ENCODE measurements around the gene SMYD1. TPM values are rescaled to one million over a fixed set of nuclear protein-coding genes. Genes with fewer than 3 reads are reported as not detected.

Gene SMYD1
- total RNA-seq, 2 experiments from 2014 or later = not detected

DNA sequence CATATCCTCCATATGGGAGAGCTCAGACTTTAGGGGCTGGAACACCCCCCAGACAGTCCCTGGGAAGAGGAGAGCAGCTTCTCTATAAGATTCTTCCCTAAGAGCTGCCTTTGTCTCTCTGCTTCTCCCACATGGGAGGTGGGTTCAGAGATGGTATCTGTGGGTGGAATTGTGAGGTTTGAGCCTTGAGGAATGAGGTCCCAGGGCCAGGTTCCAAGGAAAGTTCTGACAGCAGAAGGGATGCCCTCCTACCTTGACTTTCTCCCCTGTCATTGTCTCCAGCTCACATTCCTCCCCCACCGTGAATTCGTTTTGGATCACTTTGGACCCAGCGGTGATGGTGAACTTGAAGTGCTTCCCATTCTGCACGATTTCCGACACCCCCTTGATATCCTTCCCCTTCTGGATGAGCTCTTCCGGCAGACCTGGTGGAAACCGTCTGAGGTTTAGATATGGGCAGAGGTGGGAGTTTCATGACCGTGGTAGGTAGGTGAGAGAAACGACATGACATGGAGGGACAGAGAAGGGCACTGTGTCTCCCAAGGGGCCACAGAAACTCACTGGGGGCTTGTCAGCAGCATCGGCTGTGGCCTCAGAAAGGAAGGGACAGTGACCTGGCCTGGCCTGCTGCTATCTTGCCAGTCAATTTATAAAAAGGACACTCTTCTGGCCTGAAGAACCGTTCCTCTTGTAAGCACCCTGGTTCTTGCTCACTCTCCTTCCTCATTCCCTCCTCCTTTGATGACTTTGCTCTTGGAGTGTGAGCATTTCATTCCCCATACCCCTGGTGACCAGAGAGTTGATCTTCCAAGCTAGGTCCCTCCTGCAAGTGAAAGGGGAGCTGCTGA, 58.5 kb downstream of the SMYD1 start:
- intact Hi-C loops (cut with DNase I, micrococcal nuclease) = no loop called here
- CTCF ChIA-PET = no interaction called here
- POLR2A ChIA-PET = no interaction called here
- no peaks in the 10 kb centered on the region for H3K9me3 Mint-ChIP-seq
- no peak overlapping the region for H3K27ac ChIP-seq (ENCODE audit: low read depth in 1 of 2, low read length in 2 of 2)
- H3K9me3 ChIP-seq (ENCODE audit: control insufficient read depth in 1 of 2, insufficient read depth in 1 of 2, low read length in 2 of 2) = no peaks in the 10 kb centered on the region
- H3K4me1 ChIP-seq (ENCODE audit: insufficient read depth, low read length) = no peaks in the 10 kb centered on the region
- H3K27ac Mint-ChIP-seq = no peak overlapping the region
- no peaks in the 10 kb centered on the region for H3K27me3 ChIP-seq (ENCODE audit: control insufficient read depth in 1 of 2, insufficient read depth in 2 of 2, low read length in 2 of 2)
- H3K4me1 Mint-ChIP-seq (ENCODE audit: low read depth) = no peaks in the 10 kb centered on the region
- no peak overlapping the region for H3K4me3 ChIP-seq (ENCODE audit: low read length)
- H3K27me3 Mint-ChIP-seq = peaks cover 15% of the 10 kb centered on the region
- DNase-seq (no peak), ATAC-seq (ENCODE audit: poor library complexity) (no peak)
- TF ChIP-seq, protein P1, sequence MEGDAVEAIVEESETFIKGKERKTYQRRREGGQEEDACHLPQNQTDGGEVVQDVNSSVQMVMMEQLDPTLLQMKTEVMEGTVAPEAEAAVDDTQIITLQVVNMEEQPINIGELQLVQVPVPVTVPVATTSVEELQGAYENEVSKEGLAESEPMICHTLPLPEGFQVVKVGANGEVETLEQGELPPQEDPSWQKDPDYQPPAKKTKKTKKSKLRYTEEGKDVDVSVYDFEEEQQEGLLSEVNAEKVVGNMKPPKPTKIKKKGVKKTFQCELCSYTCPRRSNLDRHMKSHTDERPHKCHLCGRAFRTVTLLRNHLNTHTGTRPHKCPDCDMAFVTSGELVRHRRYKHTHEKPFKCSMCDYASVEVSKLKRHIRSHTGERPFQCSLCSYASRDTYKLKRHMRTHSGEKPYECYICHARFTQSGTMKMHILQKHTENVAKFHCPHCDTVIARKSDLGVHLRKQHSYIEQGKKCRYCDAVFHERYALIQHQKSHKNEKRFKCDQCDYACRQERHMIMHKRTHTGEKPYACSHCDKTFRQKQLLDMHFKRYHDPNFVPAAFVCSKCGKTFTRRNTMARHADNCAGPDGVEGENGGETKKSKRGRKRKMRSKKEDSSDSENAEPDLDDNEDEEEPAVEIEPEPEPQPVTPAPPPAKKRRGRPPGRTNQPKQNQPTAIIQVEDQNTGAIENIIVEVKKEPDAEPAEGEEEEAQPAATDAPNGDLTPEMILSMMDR (IDR thresholded peaks at IDR 0.05) = no peak
- H3K36me3 Mint-ChIP-seq (ENCODE audit: low read depth) = no peaks in the 10 kb centered on the region
- H3K4me3 Mint-ChIP-seq = no peak overlapping the region
- H3K36me3 ChIP-seq (ENCODE audit: insufficient read depth, low read length) = no peaks in the 10 kb centered on the region

DNA sequence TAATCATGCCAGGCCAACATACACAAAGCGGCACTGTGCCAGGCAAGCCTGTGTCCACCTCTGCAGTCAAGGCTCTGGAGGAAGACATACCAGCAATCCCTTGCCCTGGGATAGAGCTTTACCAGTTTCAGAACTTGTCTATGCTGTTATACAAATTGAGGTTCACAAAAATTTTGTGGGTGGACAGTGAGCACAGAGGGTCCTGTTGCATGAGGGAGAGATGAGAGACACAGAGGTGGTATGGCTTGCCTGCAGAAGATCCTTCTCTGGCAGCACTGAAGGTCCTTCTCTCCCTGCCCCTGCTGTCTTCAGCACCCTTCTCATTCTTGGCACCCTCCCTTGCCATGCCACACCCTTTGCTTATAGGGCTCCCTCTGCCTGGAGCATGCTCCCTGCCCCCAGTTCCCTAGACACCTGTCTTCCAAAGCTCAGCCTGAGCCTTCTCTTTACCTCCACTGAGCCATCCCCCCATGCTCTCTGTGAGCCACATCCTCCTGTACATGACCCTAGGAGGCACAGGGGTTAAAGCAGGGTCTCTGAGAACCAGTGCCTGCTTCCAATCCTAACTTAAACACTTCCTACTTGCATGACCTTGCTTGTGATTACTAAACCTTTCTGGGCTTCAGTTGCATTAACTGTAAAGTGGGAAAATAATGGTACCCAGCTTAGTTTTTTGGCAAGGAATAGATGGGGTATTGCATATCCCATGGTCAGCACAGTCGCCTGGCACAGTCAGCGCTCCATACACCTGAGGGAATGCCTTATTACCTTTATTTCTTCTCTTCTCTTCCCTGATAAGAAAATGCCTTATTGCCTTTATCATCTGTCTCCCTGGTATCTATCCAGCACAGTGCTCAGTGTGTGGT, 59.4 kb downstream of the SMYD1 start:
- Mint-ChIP-seq H3K27me3 (peaks cover 11% of the 10 kb centered on the region), H3K27ac (no peak overlapping the region), H3K4me3 (no peak overlapping the region), H3K36me3 (ENCODE audit: low read depth) (no peaks in the 10 kb centered on the region), H3K9me3 (no peaks in the 10 kb centered on the region), H3K4me1 (ENCODE audit: low read depth) (no peaks in the 10 kb centered on the region)
- TF ChIP-seq, protein P1 (IDR thresholded peaks at IDR 0.05) = no peak
- Histone ChIP-seq H3K36me3 (ENCODE audit: insufficient read depth, low read length) (no peaks in the 10 kb centered on the region), H3K9me3 (ENCODE audit: control insufficient read depth in 1 of 2, insufficient read depth in 1 of 2, low read length in 2 of 2) (no peaks in the 10 kb centered on the region), H3K27ac (ENCODE audit: low read depth in 1 of 2, low read length in 2 of 2) (no peak overlapping the region), H3K4me3 (ENCODE audit: low read length) (no peak overlapping the region), H3K4me1 (ENCODE audit: insufficient read depth, low read length) (no peaks in the 10 kb centered on the region), H3K27me3 (ENCODE audit: control insufficient read depth in 1 of 2, insufficient read depth in 2 of 2, low read length in 2 of 2) (no peaks in the 10 kb centered on the region)
- ATAC-seq (ENCODE audit: poor library complexity) (no peak), DNase-seq (no peak)
- intact Hi-C loops (cut with DNase I, micrococcal nuclease) = no loop called here
- CTCF ChIA-PET = no interaction called here
- POLR2A ChIA-PET = no interaction called here

DNA sequence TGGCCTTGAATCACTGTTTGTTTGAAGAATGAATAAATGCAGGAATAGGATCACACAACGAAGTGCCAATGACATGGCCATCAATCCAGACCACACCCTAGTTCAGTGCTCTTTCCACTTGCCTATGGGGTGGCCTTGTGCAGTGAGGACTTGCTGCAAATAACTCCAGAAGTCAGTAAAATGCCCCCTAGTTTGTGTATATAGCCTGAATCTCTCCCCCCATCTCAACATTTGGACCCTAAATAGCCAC, 59.9 kb downstream of the SMYD1 start:
- H3K36me3 Mint-ChIP-seq (ENCODE audit: low read depth) = no peaks in the 10 kb centered on the region
- no peak overlapping the region for H3K27ac Mint-ChIP-seq
- ATAC-seq (ENCODE audit: poor library complexity) (no peak), DNase-seq (no peak)
- ChIA-PET POLR2A (no interaction called here), CTCF (no interaction called here)
- Histone ChIP-seq H3K27ac (ENCODE audit: low read depth in 1 of 2, low read length in 2 of 2) (no peak overlapping the region), H3K36me3 (ENCODE audit: insufficient read depth, low read length) (no peaks in the 10 kb centered on the region), H3K9me3 (ENCODE audit: control insufficient read depth in 1 of 2, insufficient read depth in 1 of 2, low read length in 2 of 2) (no peaks in the 10 kb centered on the region), H3K4me3 (ENCODE audit: low read length) (no peak overlapping the region), H3K4me1 (ENCODE audit: insufficient read depth, low read length) (no peaks in the 10 kb centered on the region), H3K27me3 (ENCODE audit: control insufficient read depth in 1 of 2, insufficient read depth in 2 of 2, low read length in 2 of 2) (no peaks in the 10 kb centered on the region)
- H3K4me3 Mint-ChIP-seq = no peak overlapping the region
- H3K27me3 Mint-ChIP-seq = peaks cover 8% of the 10 kb centered on the region
- H3K4me1 Mint-ChIP-seq (ENCODE audit: low read depth) = no peaks in the 10 kb centered on the region
- no peaks in the 10 kb centered on the region for H3K9me3 Mint-ChIP-seq
- intact Hi-C loops (cut with DNase I, micrococcal nuclease) = no loop called here
- TF ChIP-seq, protein P1 (IDR thresholded peaks at IDR 0.05) = no peak
